ENCODE results near the gene TRPM2.

- no peak for TF ChIP-seq POLR2A (IDR thresholded peaks at IDR 0.05)
- peak in 3 of 4 experiments; percentile 33 to 61 (median 53) for TF ChIP-seq CTCF (IDR thresholded peaks at IDR 0.05)
- no peak for TF ChIP-seq EP300 (IDR thresholded peaks at IDR 0.05)
Measured at GRCh38 chr21:44304877-44305293, 48.5 kb upstream of the TRPM2 start.
